BLaER1 (cell line): ENCODE results near the gene LAMP2.
"Not testable (repeated sequence)": the region's sequence is repeated elsewhere in the genome, so short reads cannot be mapped to it uniquely, and the experiment has no call there.

Source experiments
- H3K27ac ChIP-seq: shearing (Covaris generic); formaldehyde crosslinking; 2 replicates; pipeline ENCODE4 v1.8.1; 2022
- H3K27me3 ChIP-seq: shearing (Covaris generic); formaldehyde crosslinking; 2 replicates; pipeline ENCODE4 v1.8.1; 2022
- H3K36me3 ChIP-seq: shearing (Covaris generic); formaldehyde crosslinking; 2 replicates; pipeline ENCODE4 v1.8.1; 2022
- H3K4me1 ChIP-seq: shearing (Covaris generic); formaldehyde crosslinking; 2 replicates; pipeline ENCODE4 v1.8.1; 2022
- H3K4me2 ChIP-seq: shearing (Covaris generic); formaldehyde crosslinking; 2 replicates; pipeline ENCODE4 v1.8.1; 2022
- H3K4me3 ChIP-seq: shearing (Covaris generic); formaldehyde crosslinking; 2 replicates; pipeline ENCODE4 v1.8.1; 2022
- H3K9ac ChIP-seq: shearing (Covaris generic); formaldehyde crosslinking; 2 replicates; pipeline ENCODE4 v1.8.1; 2022
- H3K9me3 ChIP-seq: shearing (Covaris generic); formaldehyde crosslinking; 2 replicates; pipeline ENCODE4 v1.8.1; 2022
- H4K20me1 ChIP-seq: shearing (Covaris generic); formaldehyde crosslinking; 2 replicates; pipeline ENCODE4 v1.8.1; 2022
- Cebpa-rat ChIP-seq: shearing (Covaris generic); IDR thresholded peaks from 2 replicates; pipeline ENCODE4 v1.8.1; 2022

The LAMP2 gene

DNA sequence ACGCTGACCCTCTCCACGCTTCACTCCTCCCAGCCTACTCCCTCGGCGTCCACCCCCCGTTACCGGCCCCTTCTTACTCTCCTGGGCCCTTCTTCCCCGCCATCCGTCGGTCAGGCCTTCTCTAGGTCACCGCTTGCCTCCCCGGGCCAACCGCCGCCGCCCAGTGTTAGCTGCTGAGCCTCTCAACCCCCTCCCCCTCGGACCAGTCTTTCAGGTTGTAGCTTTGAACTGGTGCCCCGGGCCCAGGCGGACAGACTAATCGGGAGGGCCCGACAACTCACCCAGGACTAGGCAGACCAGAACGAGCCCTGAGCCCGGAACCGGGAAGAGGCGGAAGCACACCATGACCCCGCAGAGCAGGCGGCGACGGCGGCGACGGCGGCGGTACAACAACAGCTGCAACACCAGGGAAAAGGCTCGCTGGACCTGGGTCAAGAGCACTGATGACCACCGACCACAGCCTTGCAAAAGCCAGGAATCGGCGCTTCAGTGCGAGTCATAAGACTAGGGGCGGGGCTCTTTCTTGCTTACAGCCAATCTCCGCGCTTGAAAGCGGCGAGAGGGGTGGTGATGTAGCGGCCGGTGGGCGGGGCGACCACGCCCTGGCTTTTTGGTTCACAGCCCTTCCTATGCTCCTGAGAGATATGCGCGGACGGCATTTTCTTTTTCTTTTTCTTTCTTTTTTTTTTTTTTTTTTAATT is at the start of gene LAMP2:
LAMP2 (minus strand) TSS at position 472 of the 701 bp plus-strand sequence; CDS start at position 345, 127 bp downstream.
- H3K36me3 ChIP-seq = no peaks in the 10 kb centered on the region
- H3K27me3 ChIP-seq = no peaks in the 10 kb centered on the region
- H3K9me3 ChIP-seq = no peaks in the 10 kb centered on the region
- no peak for TF ChIP-seq Cebpa-rat
- H3K4me1 ChIP-seq = peaks cover 13% of the 10 kb centered on the region
- H3K27ac ChIP-seq = peak within 1 kb of the TSS; percentile 83
- peak within 1 kb of the TSS; percentile 80 for H3K4me2 ChIP-seq
- H4K20me1 ChIP-seq = peaks cover 35% of the 10 kb centered on the region
- H3K4me3 ChIP-seq = peak within 1 kb of the TSS; percentile 74
- H3K9ac ChIP-seq = peak within 1 kb of the TSS; percentile 84

DNA sequence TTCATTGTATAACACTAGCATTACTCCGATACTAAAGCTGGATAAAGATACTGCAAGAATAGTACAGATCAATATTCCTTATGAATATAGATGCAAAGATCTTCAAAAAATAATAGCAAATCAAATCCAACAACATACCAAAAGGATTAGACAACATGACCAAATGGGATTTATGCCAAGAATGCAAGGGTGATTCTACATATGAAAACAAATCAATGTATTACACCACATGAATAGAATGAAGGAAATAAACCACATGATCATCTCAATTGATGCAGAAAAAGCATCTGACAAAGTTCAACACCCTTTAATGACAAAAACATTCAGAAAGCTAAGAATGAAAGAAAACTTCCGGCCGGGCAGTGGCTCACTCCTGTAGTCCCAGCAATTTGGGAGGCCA is 48.8 kb upstream of the LAMP2 start:
- H4K20me1 ChIP-seq = no peaks in the 10 kb centered on the region
- H3K9ac ChIP-seq = no peak overlapping the region
- H3K27ac ChIP-seq = no peak overlapping the region
- no peak for TF ChIP-seq Cebpa-rat
- peaks cover 12% of the 10 kb centered on the region for H3K4me1 ChIP-seq
- no peak overlapping the region for H3K4me3 ChIP-seq
- no peaks in the 10 kb centered on the region for H3K36me3 ChIP-seq
- H3K4me2 ChIP-seq = no peak overlapping the region
- H3K9me3 ChIP-seq = no peaks in the 10 kb centered on the region
- H3K27me3 ChIP-seq = no peaks in the 10 kb centered on the region

DNA sequence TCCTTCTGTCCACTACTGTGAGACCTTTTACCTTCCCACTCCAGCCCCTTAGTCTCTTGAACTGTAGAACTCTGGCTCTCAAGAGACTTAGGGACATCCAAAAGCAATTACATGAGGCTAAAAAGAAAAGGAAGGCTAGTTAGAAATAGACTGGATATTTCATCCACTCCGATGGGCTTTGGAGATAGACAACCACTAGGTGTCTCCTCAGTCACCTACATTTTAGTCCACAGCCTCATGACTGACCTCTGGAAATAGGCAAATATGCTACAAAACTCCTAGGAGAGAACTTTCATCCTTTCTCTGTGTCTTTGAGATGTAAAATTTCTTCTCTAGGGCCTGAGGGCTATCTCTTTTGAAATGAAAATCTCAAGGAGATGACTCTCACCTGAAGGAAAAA is 45.1 kb upstream of the LAMP2 start:
- Histone ChIP-seq H3K36me3 (no peaks in the 10 kb centered on the region), H4K20me1 (no peaks in the 10 kb centered on the region), H3K27ac (no peak overlapping the region), H3K9ac (no peak overlapping the region), H3K9me3 (no peaks in the 10 kb centered on the region), H3K4me3 (no peak overlapping the region), H3K4me2 (no peak overlapping the region), H3K27me3 (no peaks in the 10 kb centered on the region), H3K4me1 (peaks cover 14% of the 10 kb centered on the region)
- no peak for TF ChIP-seq Cebpa-rat

DNA sequence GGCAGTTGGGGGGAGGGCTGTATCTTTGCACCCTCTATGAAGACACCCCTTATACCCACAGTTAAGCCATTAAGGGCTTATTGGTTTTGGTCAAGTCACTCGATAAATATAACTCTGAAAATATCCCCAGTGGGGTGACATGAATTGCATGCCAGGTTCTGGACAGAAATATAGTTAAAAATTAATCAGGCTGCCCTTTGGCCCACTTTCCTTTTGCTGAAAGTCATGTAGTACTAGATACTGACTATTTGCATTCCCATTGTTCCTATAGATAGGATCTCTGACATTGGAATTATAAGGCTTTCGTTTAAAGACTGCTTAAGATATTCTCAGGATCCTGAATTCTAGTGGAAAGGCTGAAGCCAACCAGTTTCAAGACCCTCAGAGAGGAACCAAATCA is 43.5 kb upstream of the LAMP2 start:
- H4K20me1 ChIP-seq = no peaks in the 10 kb centered on the region
- H3K9ac ChIP-seq = no peak overlapping the region
- H3K36me3 ChIP-seq = no peaks in the 10 kb centered on the region
- H3K4me1 ChIP-seq = peaks cover 14% of the 10 kb centered on the region
- H3K27me3 ChIP-seq = no peaks in the 10 kb centered on the region
- H3K4me2 ChIP-seq = no peak overlapping the region
- TF ChIP-seq Cebpa-rat = no peak
- H3K9me3 ChIP-seq = no peaks in the 10 kb centered on the region
- no peak overlapping the region for H3K27ac ChIP-seq
- H3K4me3 ChIP-seq = no peak overlapping the region

DNA sequence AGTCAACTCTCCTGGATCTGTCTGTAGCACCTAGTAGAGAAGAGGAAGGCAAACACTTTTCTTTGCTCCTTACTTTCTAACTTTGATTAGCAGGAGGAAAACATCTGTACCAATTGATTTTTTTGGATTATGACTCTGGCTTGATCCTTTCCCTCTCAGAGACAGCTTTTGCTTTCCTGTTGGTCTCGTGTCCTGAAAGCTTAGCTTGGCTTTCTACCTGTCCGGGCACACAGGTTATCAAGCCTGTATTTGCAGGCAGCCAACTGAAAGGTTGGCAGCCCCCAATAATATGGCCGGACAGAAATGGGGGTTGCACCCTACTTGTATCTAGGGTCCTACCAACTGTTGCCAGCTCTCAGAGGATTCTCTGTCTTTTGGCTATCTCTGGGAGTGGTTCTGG is 43.1 kb upstream of the LAMP2 start:
- Histone ChIP-seq H3K9me3 (no peaks in the 10 kb centered on the region), H4K20me1 (no peaks in the 10 kb centered on the region), H3K9ac (no peak overlapping the region), H3K27me3 (no peaks in the 10 kb centered on the region), H3K4me2 (no peak overlapping the region), H3K4me3 (no peak overlapping the region), H3K4me1 (peaks cover 14% of the 10 kb centered on the region), H3K27ac (no peak overlapping the region), H3K36me3 (no peaks in the 10 kb centered on the region)
- TF ChIP-seq Cebpa-rat = no peak

DNA sequence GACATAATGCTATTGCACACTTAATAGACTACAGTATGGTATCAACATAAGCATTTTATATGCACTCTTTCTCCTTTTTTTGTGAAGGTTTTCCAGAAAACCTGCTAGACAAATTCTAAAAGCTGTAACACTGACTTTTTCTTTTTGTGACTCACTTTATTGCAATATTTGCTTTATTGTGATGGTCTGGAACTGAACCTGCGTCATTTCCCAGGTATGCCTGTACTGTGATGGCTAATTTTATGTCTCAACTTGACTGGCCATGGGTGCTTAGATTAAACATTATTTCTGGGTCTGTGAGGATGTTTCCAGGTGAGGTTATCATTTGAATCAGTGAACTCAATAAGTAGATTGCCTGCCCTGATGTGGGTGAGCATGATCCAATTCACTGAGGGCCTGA is 35.5 kb upstream of the LAMP2 start:
- H3K9me3 ChIP-seq = no peaks in the 10 kb centered on the region
- no peak for TF ChIP-seq Cebpa-rat
- H3K4me2 ChIP-seq = no peak overlapping the region
- no peak overlapping the region for H3K4me3 ChIP-seq
- H3K9ac ChIP-seq = no peak overlapping the region
- no peak overlapping the region for H3K27ac ChIP-seq
- H3K27me3 ChIP-seq = no peaks in the 10 kb centered on the region
- no peaks in the 10 kb centered on the region for H3K36me3 ChIP-seq
- no peaks in the 10 kb centered on the region for H4K20me1 ChIP-seq
- no peaks in the 10 kb centered on the region for H3K4me1 ChIP-seq

DNA sequence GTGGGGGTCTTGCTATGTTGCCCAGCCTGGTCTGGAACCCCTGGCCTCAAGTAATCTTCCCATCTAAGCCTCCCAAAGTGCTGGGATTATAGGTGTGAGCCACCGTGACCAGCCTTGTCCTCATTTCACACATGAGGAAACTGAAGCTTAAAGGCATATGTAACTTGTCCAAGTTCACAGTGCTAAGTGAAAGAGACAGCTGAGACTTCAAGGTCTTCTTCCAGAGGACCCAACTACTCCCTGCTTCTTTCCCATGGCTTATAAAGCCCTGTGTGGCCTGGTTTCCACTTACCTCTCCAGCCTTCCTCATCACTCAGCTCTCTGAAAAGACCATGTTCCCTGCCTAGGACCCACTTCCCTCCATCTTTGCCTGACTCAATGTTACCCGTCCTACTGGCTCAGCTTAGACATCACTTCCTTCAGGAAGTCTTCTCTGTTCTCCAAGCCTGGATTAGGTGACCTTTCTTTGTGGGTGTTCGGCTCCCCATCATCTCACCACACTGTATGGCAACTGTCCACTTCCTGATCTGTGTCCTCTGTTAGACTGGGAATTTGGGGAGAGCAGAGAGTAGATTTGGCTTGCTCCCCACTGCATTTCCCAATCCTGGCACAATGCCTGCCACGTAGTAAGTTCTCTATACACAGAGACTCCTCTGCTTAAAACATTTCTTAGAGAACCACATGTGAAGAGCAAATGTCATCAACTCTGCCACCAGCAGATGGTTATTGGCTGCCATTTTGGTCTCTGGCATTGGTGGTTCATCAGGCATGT is 30.4 kb upstream of the LAMP2 start:
- peaks cover 9% of the 10 kb centered on the region for H3K4me1 ChIP-seq
- no peaks in the 10 kb centered on the region for H3K36me3 ChIP-seq
- no peak overlapping the region for H3K4me2 ChIP-seq
- no peaks in the 10 kb centered on the region for H3K27me3 ChIP-seq
- no peak for TF ChIP-seq Cebpa-rat
- H3K9me3 ChIP-seq = no peaks in the 10 kb centered on the region
- no peak overlapping the region for H3K27ac ChIP-seq
- H3K9ac ChIP-seq = no peak overlapping the region
- no peaks in the 10 kb centered on the region for H4K20me1 ChIP-seq
- H3K4me3 ChIP-seq = no peak overlapping the region

DNA sequence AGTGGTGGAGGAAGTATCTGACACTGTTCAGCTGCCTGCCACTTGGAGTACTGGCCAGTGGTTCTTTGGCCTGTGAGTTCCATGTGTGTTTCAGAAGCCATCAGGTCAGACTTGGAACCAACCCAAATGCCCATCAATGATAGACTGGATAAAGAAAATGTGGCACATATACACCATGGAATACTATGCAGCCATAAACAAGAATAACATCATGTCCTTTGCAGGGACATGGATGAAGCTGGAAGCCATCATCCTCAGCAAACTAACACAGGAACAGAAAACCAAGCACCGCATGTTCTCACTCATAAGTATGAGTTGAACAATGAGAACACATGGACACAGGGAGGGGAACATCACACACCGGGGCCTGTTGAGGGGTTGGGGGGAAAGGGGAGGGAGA is 21.0 kb upstream of the LAMP2 start:
- not testable (repeated sequence) for H3K27me3 ChIP-seq, H3K4me1 ChIP-seq, H3K9me3 ChIP-seq, H3K9ac ChIP-seq, H3K4me2 ChIP-seq, H3K27ac ChIP-seq, H3K4me3 ChIP-seq, H3K36me3 ChIP-seq, H4K20me1 ChIP-seq

DNA sequence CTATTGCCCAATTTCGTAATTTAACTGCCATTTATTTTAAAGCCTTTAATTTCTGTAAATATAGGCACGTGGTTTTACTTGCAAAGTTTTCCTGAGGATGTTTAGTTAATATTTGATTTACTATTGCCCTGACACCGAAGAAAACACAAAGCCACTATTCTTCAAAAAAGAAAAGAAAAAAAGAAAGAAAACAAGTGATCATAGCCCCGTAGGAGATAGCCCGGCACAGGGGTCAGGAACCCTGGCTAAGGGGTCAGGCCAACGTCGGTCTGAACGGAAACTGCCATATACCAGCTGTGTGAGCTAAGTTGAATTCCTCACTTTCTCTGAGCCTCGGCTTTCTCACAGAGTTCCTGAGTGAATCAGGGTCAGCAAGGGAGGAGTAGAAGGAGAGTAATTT is 17.7 kb upstream of the LAMP2 start:
- Histone ChIP-seq H3K4me1 (peaks cover 7% of the 10 kb centered on the region; the same call in 1 of the 2 replicates), H3K4me3 (no peak overlapping the region), H3K36me3 (no peaks in the 10 kb centered on the region), H3K27me3 (no peaks in the 10 kb centered on the region), H3K27ac (no peak overlapping the region), H3K9ac (no peak overlapping the region), H3K9me3 (no peaks in the 10 kb centered on the region), H4K20me1 (no peaks in the 10 kb centered on the region), H3K4me2 (peak overlapping the region; percentile 53; the same call in 1 of the 2 replicates)
- TF ChIP-seq Cebpa-rat = no peak

DNA sequence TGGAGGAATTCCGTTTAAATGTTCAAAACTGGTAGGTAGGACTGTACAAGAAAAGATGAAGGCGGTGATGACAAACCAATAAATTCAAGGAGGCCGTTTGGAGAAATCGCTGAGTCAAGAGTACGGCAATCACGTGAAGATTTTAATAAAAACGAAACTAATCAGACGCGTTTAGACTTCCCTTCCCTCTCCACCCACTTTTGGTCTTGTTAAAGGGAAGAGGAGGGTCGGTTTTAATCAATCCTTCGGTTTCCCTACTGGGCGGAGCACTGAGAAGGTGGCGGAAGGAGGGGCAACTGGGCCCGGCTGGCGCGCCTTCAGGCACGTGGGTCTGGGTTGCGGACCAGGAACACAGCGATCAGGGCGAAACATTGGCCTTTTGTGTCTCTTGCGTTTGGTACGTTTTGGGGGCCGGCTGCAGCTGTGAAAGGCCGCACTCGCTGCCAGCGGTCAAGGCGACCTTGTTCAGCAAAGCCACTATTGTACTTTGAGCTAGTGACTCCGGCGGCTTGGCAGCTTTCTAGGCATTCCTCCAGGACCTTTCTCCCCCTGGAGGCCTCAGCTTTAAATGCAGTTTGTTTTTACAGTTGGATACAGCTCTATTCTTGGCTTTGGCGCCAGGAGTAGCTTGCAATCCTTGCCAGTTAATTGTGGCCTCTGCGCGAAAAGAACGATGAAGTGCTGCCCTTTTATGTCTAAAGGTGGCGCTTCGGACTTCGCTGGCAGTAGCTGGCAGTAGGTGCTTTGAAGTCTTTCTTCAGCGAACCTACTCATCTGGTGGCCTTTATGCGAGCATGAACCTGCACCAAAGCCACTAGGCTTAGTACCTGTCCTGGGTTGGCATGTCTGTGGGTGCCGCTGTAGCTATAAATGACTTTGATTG is 16.8 kb upstream of the LAMP2 start:
- Histone ChIP-seq H3K4me1 (peaks cover 7% of the 10 kb centered on the region; the same call in 1 of the 2 replicates), H3K36me3 (no peaks in the 10 kb centered on the region), H3K4me3 (peak overlapping the region; percentile 63), H3K9me3 (no peaks in the 10 kb centered on the region), H3K27ac (peak overlapping the region; percentile 67), H4K20me1 (no peaks in the 10 kb centered on the region), H3K9ac (peak overlapping the region; percentile 63), H3K4me2 (peak overlapping the region; percentile 53), H3K27me3 (no peaks in the 10 kb centered on the region)
- no peak for TF ChIP-seq Cebpa-rat
